Vagina (tissue), 2 donors: ENCODE results near the gene RFLNA. TPM values are rescaled to one million over a fixed set of nuclear protein-coding genes. Genes with fewer than 3 reads are reported as not detected.

ENCODE experiments used
- DNase-seq, 2 donors: peaks; one replicate each; pipeline ENCODE4 v3.0.0-alpha.2; 2017; ENCODE audit errors: extremely low spot score in 2 of 2
- H3K27ac ChIP-seq: fragments of 200-600 bp; sonication (generic); one replicate; pipeline ENCODE4 v1.5.1; 2019
- H3K27me3 ChIP-seq: fragments of 200-600 bp; sonication (generic); one replicate; pipeline ENCODE4 v1.5.1; 2019
- H3K36me3 ChIP-seq, 2 donors: fragments of 200-600 bp; sonication (generic); one replicate each; pipeline ENCODE4 v1.5.1; 2017 to 2019
- H3K4me1 ChIP-seq: fragments of 200-600 bp; sonication (generic); one replicate; pipeline ENCODE4 v1.5.1; 2019
- H3K4me3 ChIP-seq, 2 donors: fragments of 200-600 bp; sonication (generic); 1 replicate in 1 of 2; 2 replicates in 1 of 2; pipeline ENCODE4 v1.5.1; 2016 to 2019
- H3K9me3 ChIP-seq: fragments of 200-600 bp; sonication (generic); one replicate; pipeline ENCODE4 v1.5.1; 2019
- CTCF ChIP-seq, 3 experiments: fragments of 450-650 bp in 2 of 3; fragments of 200-600 bp in 1 of 3; sonication (generic) in 1 of 3; IDR thresholded peaks; one replicate each; pipeline ENCODE4 v1.5.1; 2017 to 2019; ENCODE audit warnings: antibody characterized with exemption in 3 of 3, mild to moderate bottlenecking in 2 of 3, moderate library complexity in 2 of 3
- POLR2A ChIP-seq, 2 donors: fragments of 450-650 bp; IDR thresholded peaks; one replicate each; pipeline ENCODE4 v1.6.1; 2017; ENCODE audit warnings: antibody characterized with exemption in 2 of 2, mild to moderate bottlenecking in 2 of 2, moderate library complexity in 2 of 2
- POLR2AphosphoS5 ChIP-seq, 2 donors: sonication (generic); formaldehyde crosslinking; IDR thresholded peaks; one replicate each; pipeline ENCODE4 v1.9.0; 2017; ENCODE audit warnings: antibody characterized with exemption in 2 of 2, mild to moderate bottlenecking in 2 of 2, low read depth in 1 of 2; ENCODE audit not compliant: insufficient read depth in 1 of 2
- intact Hi-C: fragments of 100-400 bp; cut with DNase I; formaldehyde crosslinking; loops from one replicate; pipeline ENCODE4 v1.15.1; 2023
- total RNA-seq: library from RNA; depleted of rRNA; stranded (reverse); fragments of >200 nt; gene quantifications from one replicate; pipeline ENCODE4 v1.2.3, GENCODE V29; 2016

Gene RFLNA
- 1.7 TPM for total RNA-seq

GRCh38 chr12:124294780-124295341 is at the start of gene RFLNA:
RFLNA (plus strand) TSS chr12:124295093; CDS start chr12:124295430, 337 bp downstream.
- H3K27ac ChIP-seq: no peak within 1 kb of the TSS

GRCh38 chr12:124247331-124247730 is 47.6 kb upstream of the RFLNA start:
- Histone ChIP-seq H3K4me3 (no peak overlapping the region), H3K9me3 (peaks cover 6% of the 10 kb centered on the region), H3K27me3 (no peaks in the 10 kb centered on the region), H3K4me1 (peaks cover 6% of the 10 kb centered on the region), H3K36me3 (no peaks in the 10 kb centered on the region), H3K27ac (no peak overlapping the region)
- TF ChIP-seq POLR2A (IDR thresholded peaks at IDR 0.05): no peak
- no peak for TF ChIP-seq CTCF (IDR thresholded peaks at IDR 0.05)
- TF ChIP-seq POLR2AphosphoS5 (IDR thresholded peaks at IDR 0.05; ENCODE audit: insufficient read depth in 1 of 2, low read depth in 1 of 2): no peak
- intact Hi-C loops: no loop called here
- no peak for DNase-seq

More at GRCh38 chr12:124294780-124295341, at the start of gene RFLNA:
- no peak for DNase-seq
- Histone ChIP-seq H3K27me3 (no peaks in the 10 kb centered on the region), H3K4me1 (peaks cover 19% of the 10 kb centered on the region), H3K4me3 (peak within 1 kb of the TSS; percentile 36 to 57), H3K9me3 (no peaks in the 10 kb centered on the region), H3K36me3 (no peaks in the 10 kb centered on the region)
- TF ChIP-seq POLR2A (IDR thresholded peaks at IDR 0.05) (no peak), CTCF (IDR thresholded peaks at IDR 0.05) (no peak), POLR2AphosphoS5 (IDR thresholded peaks at IDR 0.05; ENCODE audit: insufficient read depth in 1 of 2, low read depth in 1 of 2) (no peak)
- intact Hi-C loops: no loop called here

GRCh38 chr12:124248941-124249825 is 45.7 kb upstream of the RFLNA start:
- no peak overlapping the region for H3K4me3 ChIP-seq
- H3K27ac ChIP-seq: no peak overlapping the region
- peaks cover 6% of the 10 kb centered on the region for H3K9me3 ChIP-seq
- no peaks in the 10 kb centered on the region for H3K36me3 ChIP-seq
- no peak for DNase-seq
- intact Hi-C loops: no loop called here
- peaks cover 6% of the 10 kb centered on the region for H3K4me1 ChIP-seq
- H3K27me3 ChIP-seq: no peaks in the 10 kb centered on the region
- no peak for TF ChIP-seq POLR2AphosphoS5 (IDR thresholded peaks at IDR 0.05; ENCODE audit: insufficient read depth in 1 of 2, low read depth in 1 of 2)
- TF ChIP-seq CTCF (IDR thresholded peaks at IDR 0.05): no peak
- TF ChIP-seq POLR2A (IDR thresholded peaks at IDR 0.05): no peak

GRCh38 chr12:124251186-124251585 is 43.7 kb upstream of the RFLNA start:
- H3K27me3 ChIP-seq: no peaks in the 10 kb centered on the region
- no peak overlapping the region for H3K4me3 ChIP-seq
- DNase-seq: no peak
- peaks cover 6% of the 10 kb centered on the region for H3K4me1 ChIP-seq
- TF ChIP-seq POLR2A (IDR thresholded peaks at IDR 0.05) (no peak), POLR2AphosphoS5 (IDR thresholded peaks at IDR 0.05; ENCODE audit: insufficient read depth in 1 of 2, low read depth in 1 of 2) (no peak), CTCF (IDR thresholded peaks at IDR 0.05) (no peak)
- intact Hi-C loops: no loop called here
- H3K9me3 ChIP-seq: peaks cover 6% of the 10 kb centered on the region
- no peaks in the 10 kb centered on the region for H3K36me3 ChIP-seq
- no peak overlapping the region for H3K27ac ChIP-seq

- intact Hi-C loops: no loop called here
- Histone ChIP-seq H3K4me1 (peaks cover 6% of the 10 kb centered on the region), H3K4me3 (no peak overlapping the region), H3K9me3 (no peaks in the 10 kb centered on the region), H3K27me3 (no peaks in the 10 kb centered on the region), H3K27ac (no peak overlapping the region), H3K36me3 (no peaks in the 10 kb centered on the region)
- TF ChIP-seq CTCF (IDR thresholded peaks at IDR 0.05): no peak
- TF ChIP-seq POLR2A (IDR thresholded peaks at IDR 0.05): no peak
- TF ChIP-seq POLR2AphosphoS5 (IDR thresholded peaks at IDR 0.05; ENCODE audit: insufficient read depth in 1 of 2, low read depth in 1 of 2): no peak
- DNase-seq: no peak
Observed at GRCh38 chr12:124252964-124253363, 41.9 kb upstream of the RFLNA start.
